ENCODE results near the gene ITFG1. TPM values are rescaled to one million over a fixed set of nuclear protein-coding genes. Genes with fewer than 3 reads are reported as not detected.
A peak's percentile ranks its signal among the peaks of the same experiment; 100 is the strongest.

ITFG1 gene
- 41.3 and 45.0 TPM in 2 replicates for total RNA-seq
- long read RNA-seq, transcript ITFG1-201 (18 exons, 3,400 nt), result major isoform, 137 of 174 reads
- long read RNA-seq, partial matches to known transcripts, result 7 of 174 reads
- long read RNA-seq, other reads (novel, unspliced or antisense), result 30 of 174 reads

DNA sequence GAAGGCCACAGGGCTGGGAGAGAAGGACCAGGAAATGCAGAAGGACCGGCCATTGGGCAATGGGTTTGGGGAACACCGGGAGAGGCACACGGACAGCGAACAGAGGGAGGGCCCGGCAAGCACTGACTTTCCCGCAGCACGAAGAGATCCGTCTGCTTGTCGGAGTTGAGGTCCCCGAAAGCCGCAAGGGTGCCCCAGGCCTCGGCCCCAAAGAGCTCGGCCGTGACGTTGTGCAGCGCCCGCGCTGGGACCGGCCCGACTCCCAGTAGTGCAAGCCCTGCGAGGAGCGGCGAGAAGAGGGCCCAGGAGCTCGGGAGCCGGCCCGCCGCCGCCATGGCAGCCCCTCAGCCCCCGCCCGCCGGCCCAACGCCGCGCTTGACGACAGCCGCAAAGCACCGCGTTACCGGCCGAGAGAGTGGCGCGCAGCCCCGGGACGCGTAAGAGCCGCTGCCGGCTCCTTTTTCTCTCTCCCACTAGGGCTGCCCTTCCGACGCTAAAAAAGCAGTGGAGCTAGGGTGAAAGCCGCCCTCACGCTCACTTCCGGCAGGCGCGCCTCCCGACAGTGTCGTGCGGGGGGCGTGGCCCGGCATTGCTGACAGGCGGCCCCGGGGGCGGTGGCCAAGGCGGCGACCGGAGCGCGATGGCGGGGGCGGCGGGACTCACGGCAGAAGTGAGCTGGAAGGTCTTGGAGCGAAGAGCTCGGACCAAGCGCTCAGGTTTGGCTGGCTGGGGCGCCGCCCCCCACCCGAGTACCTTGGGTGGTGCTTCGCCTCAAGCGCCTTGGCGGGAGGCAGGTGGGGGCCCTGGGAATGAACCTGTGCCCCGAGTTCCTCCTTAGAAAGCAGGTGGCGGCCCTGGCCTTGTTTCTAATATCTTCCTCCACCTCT is at the start of gene ITFG1, which contains the start of gene PHKB:
TSS of gene ITFG1 (minus strand) at position 353 of the 887 bp plus-strand sequence. CDS start at position 335, 18 bp downstream.
TSS of gene PHKB (plus strand) at position 621 of the 887 bp plus-strand sequence. CDS start at position 641, 20 bp downstream.
- peak within 1 kb of the TSS; percentile 96 for H3K4me3 Mint-ChIP-seq (ENCODE audit: low read depth)
- H3K36me3 Mint-ChIP-seq (ENCODE audit: insufficient read depth), result peaks cover 3% of the 10 kb centered on the region

DNA sequence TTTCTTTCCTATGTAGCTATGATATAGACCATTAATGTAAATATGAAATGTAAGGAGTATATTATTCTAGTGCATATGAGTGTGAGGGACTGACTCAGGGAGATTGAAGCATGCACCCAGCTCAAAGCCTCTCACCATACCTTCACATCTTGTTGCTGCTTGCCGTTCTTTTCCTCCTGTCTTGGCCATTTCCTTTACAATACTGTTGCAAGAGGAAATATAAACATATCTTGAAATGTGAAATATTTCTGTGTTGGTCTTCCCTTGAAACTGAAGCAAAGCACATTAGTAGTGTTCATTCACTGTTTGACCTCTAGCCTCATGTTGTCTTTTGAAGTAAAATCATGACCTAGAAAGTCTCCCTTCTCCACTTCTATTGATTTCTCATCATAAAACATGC is 46.8 kb upstream of the ITFG1 start:
- H3K9me3 Mint-ChIP-seq (ENCODE audit: low read depth), result no peaks in the 10 kb centered on the region
- H3K27me3 Mint-ChIP-seq, result no peaks in the 10 kb centered on the region
- H3K27ac Mint-ChIP-seq, result no peak overlapping the region
- no peaks in the 10 kb centered on the region for H3K4me1 Mint-ChIP-seq (ENCODE audit: low read depth)
- no peak overlapping the region for H3K4me3 Mint-ChIP-seq (ENCODE audit: low read depth)
- TF ChIP-seq, protein P1, sequence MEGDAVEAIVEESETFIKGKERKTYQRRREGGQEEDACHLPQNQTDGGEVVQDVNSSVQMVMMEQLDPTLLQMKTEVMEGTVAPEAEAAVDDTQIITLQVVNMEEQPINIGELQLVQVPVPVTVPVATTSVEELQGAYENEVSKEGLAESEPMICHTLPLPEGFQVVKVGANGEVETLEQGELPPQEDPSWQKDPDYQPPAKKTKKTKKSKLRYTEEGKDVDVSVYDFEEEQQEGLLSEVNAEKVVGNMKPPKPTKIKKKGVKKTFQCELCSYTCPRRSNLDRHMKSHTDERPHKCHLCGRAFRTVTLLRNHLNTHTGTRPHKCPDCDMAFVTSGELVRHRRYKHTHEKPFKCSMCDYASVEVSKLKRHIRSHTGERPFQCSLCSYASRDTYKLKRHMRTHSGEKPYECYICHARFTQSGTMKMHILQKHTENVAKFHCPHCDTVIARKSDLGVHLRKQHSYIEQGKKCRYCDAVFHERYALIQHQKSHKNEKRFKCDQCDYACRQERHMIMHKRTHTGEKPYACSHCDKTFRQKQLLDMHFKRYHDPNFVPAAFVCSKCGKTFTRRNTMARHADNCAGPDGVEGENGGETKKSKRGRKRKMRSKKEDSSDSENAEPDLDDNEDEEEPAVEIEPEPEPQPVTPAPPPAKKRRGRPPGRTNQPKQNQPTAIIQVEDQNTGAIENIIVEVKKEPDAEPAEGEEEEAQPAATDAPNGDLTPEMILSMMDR (IDR thresholded peaks at IDR 0.05; ENCODE audit: unreplicated experiment), result no peak
- peaks cover 11% of the 10 kb centered on the region for H3K36me3 Mint-ChIP-seq (ENCODE audit: insufficient read depth)
- no peak for DNase-seq (ENCODE audit: low spot score, unreplicated experiment)

More for the DNA sequence above, at the start of gene ITFG1, which contains the start of gene PHKB:
- peak; percentile 89 for DNase-seq (ENCODE audit: low spot score, unreplicated experiment)
- Mint-ChIP-seq H3K27me3 (no peaks in the 10 kb centered on the region), H3K9me3 (ENCODE audit: low read depth) (no peaks in the 10 kb centered on the region), H3K4me1 (ENCODE audit: low read depth) (peaks cover 30% of the 10 kb centered on the region), H3K27ac (peak within 1 kb of the TSS; percentile 99)
- TF ChIP-seq, protein P1 (IDR thresholded peaks at IDR 0.05; ENCODE audit: unreplicated experiment), result no peak

DNA sequence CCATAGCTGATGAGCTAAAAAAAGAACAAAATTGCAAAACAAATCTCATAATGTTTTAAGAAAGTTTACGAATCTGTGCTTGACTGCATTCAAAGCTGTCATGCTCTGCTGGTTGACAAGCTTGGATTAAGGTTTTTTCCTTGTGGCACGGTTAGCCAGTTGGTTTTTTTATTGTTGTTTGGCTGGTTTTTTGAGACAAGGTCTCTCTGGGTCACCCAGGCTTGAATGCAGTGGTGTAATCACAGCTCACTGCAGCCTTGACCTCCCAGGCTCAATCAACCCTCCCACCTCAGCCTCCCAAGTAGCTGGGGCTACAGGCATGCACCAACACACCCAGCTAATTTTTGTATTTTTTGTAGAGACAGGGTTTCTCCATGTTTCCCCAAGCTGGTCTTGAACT is 45.9 kb upstream of the ITFG1 start:
- H3K27me3 Mint-ChIP-seq, result no peaks in the 10 kb centered on the region
- TF ChIP-seq, protein P1 (IDR thresholded peaks at IDR 0.05; ENCODE audit: unreplicated experiment), result no peak
- no peak for DNase-seq (ENCODE audit: low spot score, unreplicated experiment)
- H3K4me3 Mint-ChIP-seq (ENCODE audit: low read depth), result no peak overlapping the region
- no peak overlapping the region for H3K27ac Mint-ChIP-seq
- peaks cover 10% of the 10 kb centered on the region for H3K36me3 Mint-ChIP-seq (ENCODE audit: insufficient read depth)
- H3K4me1 Mint-ChIP-seq (ENCODE audit: low read depth), result no peaks in the 10 kb centered on the region
- H3K9me3 Mint-ChIP-seq (ENCODE audit: low read depth), result no peaks in the 10 kb centered on the region

DNA sequence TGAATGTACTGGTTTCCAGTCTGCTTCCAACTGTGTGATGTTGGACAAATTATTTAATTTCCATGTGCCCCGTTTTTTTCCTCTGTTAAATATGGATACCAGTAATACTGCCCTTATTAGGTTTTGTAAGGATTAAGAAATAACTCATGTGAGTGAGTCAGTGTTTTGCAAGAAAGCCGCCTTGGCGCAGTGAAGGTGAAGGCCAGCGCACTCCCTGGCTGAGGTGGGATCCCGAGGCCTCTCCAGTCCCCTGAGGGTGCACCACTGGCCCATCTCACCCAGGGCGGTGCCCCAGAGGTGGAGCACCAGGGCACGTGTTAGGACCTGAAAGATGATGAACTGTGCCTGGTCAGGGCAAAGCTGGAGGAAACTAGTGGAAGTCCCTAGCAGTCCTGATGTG is 43.7 kb upstream of the ITFG1 start:
- Mint-ChIP-seq H3K27ac (no peak overlapping the region), H3K4me3 (ENCODE audit: low read depth) (no peak overlapping the region), H3K27me3 (no peaks in the 10 kb centered on the region), H3K9me3 (ENCODE audit: low read depth) (no peaks in the 10 kb centered on the region), H3K4me1 (ENCODE audit: low read depth) (no peaks in the 10 kb centered on the region), H3K36me3 (ENCODE audit: insufficient read depth) (peaks cover 16% of the 10 kb centered on the region)
- DNase-seq (ENCODE audit: low spot score, unreplicated experiment), result no peak
- TF ChIP-seq, protein P1 (IDR thresholded peaks at IDR 0.05; ENCODE audit: unreplicated experiment), result no peak

DNA sequence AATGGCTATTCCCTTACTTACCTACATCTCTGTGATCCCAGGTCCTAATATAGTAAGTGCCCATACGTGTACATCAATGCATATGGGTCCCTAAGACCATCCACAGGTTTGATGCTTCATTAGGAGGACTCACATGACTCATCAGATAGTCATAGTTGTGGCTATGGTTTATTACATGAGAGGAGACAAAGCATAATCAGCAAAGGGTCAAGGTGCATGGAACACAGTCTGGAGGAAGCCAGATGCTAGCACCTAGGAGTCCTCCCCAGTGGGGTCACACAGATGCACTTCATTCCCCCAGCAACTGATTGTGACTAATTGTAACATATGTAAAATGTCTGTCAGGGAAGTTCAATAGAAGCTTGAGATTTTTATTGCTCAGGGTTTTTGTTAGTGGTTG is 43.1 kb upstream of the ITFG1 start:
- DNase-seq (ENCODE audit: low spot score, unreplicated experiment), result no peak
- TF ChIP-seq, protein P1 (IDR thresholded peaks at IDR 0.05; ENCODE audit: unreplicated experiment), result no peak
- no peak overlapping the region for H3K4me3 Mint-ChIP-seq (ENCODE audit: low read depth)
- H3K36me3 Mint-ChIP-seq (ENCODE audit: insufficient read depth), result peaks cover 20% of the 10 kb centered on the region
- no peaks in the 10 kb centered on the region for H3K27me3 Mint-ChIP-seq
- no peaks in the 10 kb centered on the region for H3K9me3 Mint-ChIP-seq (ENCODE audit: low read depth)
- no peak overlapping the region for H3K27ac Mint-ChIP-seq
- H3K4me1 Mint-ChIP-seq (ENCODE audit: low read depth), result no peaks in the 10 kb centered on the region
